GM19193 (cell line): Measurements from ENCODE around the gene MYL10.

Experiments used
- POLR2A ChIP-seq: IDR thresholded peaks from 4 replicates; pipeline ENCODE4 v1.6.1; 2011; ENCODE audit not compliant: insufficient read depth, insufficient read length; ENCODE audit errors: extremely low read depth

The MYL10 gene

DNA sequence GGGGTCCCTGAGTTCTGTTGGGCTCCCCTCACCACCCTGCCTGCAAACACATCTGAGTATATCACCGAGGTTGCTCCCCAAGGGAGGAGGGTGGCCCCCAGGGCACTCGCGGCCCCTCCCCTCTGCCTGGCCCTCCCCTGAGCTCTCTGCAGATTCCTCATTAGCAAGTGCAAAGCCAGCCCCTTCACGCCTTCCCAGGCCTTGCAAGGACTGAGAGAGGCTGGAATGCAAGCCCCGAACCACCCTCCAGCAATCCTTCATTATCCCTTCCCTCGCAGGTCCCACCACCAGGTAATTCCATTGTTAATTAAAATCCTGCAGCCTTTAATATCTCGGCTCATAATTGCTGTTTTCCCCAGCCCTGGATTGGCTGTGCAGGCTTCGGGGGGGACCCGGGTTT, 35.3 kb upstream of the MYL10 start:
- TF ChIP-seq POLR2A, result no peak

GRCh38 chr7:101663747-101664146, 34.7 kb upstream of the MYL10 start:
- no peak for TF ChIP-seq POLR2A

GRCh38 chr7:101662447-101662998, 33.4 kb upstream of the MYL10 start:
- TF ChIP-seq POLR2A, result no peak

- TF ChIP-seq POLR2A, result no peak
Observed at GRCh38 chr7:101659706-101660105, 30.6 kb upstream of the MYL10 start.

DNA sequence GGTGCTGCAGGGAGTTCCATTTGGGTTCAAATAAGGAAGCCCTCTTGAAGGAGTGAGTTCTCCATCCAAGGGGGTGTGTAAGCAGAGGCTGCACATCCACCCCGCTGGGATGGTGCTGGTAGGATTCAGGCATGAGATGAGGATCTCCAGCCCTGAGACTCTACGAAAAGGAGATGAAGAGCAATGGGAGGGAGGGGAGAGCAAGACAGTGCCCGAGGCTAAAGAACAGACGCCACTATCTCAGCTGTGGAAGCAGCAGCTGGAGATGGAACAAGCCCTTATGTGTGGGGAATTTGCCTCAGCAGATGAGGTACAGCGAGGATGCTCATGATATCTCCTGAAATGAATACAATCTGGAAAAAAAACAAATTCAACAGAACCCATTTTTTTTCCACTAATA, 28.1 kb upstream of the MYL10 start:
- TF ChIP-seq POLR2A, result no peak

GRCh38 chr7:101651112-101651511, 22.0 kb upstream of the MYL10 start:
- no peak for TF ChIP-seq POLR2A

DNA sequence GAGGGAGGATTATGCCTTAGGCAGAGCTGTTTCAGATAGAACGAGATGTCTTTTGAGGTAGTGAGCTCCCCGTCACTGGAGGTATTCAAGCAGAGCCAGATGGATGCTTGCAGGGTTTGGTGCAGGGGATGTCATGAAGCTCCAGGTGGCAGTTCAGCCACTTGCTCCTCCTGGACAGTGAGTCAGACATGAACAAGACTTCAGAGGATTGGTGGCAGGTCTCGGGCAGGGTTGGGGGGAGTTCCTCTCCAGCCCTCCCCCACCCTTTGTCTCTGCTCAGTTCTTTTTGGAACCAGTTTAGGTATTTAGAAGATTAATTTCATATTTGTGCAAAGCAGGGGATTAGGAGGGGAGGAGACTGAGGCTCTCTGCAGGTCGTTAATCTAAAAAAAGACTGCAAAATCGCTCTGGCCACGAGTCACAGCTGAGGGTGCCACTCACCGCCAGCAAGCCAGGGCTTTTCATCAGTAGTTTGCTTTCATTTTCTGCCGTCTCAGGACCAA, 21.5 kb upstream of the MYL10 start:
- TF ChIP-seq POLR2A, result no peak

GRCh38 chr7:101645951-101646350, 16.9 kb upstream of the MYL10 start:
- TF ChIP-seq POLR2A, result no peak

DNA sequence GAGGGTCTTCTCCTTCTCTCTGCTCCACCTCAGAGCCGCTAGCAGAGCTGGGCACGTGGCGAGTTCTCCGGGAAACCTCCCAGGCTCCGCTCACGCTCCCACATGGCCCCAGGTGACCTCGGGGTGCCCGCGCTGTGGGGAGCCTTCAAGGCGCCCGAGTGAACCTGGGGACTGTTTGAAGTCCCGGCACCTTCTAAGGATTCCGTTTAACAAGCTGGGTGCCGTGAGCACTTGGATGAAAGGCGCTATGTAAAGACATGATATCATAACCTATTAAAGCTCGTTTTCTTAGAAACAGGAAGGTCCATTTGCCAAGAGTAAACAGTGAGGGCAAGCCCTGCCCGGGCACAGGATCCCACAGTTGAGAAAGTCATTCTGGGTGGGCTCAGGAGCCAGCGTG, 15.8 kb upstream of the MYL10 start:
- no peak for TF ChIP-seq POLR2A

DNA sequence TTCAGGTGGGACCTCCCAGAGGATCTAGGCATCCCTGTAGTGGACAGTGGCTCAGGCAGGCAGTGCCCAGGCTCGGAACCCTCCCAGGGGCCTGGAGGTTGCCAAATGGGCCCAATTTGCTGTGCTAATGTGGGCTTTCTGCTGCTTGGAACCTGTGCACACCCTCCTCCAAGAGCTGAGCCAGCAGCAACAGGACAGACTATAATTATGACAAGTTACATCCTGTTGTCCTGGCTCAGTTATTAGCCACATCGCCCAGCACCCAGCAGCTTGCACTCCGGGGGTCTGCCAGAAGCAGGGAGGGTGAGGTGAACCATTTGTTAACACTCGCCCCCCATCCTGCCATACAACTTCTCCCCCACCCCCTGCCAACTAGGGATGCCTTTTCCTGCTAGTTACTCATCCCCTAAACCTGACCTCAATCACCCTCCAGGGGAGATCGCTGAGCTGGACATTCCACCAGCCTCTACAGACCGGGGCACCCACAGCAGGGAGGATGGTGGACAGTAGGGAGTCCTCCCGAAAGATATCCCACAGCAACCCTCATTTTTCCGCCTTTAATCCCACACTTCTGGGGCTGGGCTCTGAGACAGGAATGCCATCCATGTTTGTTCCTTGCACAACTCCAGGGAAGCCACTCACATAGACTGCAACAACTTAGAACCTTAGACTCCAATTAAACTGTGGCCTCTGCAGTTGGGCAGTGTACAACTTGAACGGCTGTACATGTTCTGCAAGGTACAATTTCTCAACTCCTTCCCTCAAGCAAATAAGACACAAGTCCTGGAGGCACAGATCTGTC, 7.9 kb upstream of the MYL10 start:
- TF ChIP-seq POLR2A, result no peak

- no peak for TF ChIP-seq POLR2A
Observed at GRCh38 chr7:101635484-101635883, 6.4 kb upstream of the MYL10 start.

DNA sequence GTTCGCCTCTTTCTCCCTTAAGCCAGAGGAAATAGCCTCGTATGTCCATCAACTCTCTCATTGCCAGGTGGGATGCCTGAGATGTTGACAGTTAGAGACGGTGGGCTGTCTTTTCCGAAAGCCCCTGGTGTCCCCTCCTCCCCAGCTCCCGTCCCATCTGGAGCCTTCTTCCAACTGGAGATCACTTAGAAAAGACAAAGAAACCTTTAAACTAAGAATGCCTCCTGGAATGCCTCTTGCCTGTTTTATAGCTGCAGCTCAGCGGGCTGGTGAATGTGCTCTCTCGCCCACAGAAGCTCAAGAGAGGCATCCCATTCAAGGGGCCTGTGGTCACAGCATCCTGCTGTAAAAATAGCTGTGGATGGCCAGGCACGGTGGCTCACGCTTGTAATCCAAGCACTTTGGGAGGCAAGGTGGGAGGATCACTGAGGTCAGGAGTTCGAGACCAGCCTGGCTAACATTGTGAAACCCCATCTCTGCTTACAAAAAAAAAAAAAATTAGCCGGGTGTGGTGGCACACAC, 5.2 kb upstream of the MYL10 start:
- no peak for TF ChIP-seq POLR2A

DNA sequence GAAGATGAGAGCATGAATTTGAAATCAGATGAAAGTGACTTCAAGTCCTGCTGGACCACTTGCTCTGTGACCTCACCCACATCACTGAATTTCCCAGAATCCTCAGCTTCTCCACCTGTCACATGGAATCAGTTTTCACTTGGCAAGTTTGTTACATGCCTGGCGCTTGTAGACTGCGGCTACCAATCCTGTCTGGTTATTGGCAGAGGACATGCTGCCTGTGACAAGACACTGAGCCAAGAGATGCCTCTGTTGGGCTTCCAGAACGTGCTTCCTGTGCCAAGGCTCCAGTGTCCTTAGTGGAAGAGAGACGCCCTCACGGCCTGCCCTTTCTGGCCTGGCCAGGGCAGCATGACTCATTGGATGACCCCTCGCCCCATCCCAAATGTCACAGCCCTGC, 4.4 kb upstream of the MYL10 start:
- no peak for TF ChIP-seq POLR2A

GRCh38 chr7:101632641-101633040, 3.5 kb upstream of the MYL10 start:
- TF ChIP-seq POLR2A, result no peak

- no peak for TF ChIP-seq POLR2A
Observed at GRCh38 chr7:101631224-101631714, 2.2 kb upstream of the MYL10 start.

GRCh38 chr7:101630591-101630990, 1.5 kb upstream of the MYL10 start:
- no peak for TF ChIP-seq POLR2A
